HepG2 (cell line): Measurements from ENCODE around the gene ABCA3. TPM values are rescaled to one million over a fixed set of nuclear protein-coding genes. Genes with fewer than 3 reads are reported as not detected.

ENCODE experiments used
- ERF ChIP-seq: IDR thresholded peaks from 2 replicates; pipeline ENCODE4 v1.6.1; 2018; ENCODE audit warnings: missing biosample characterization, missing genetic modification reagents
- MATR3 ChIP-seq: sonication (generic); formaldehyde crosslinking; IDR thresholded peaks from 2 replicates; pipeline ENCODE4 v1.4.0; 2020; ENCODE audit warnings: missing genetic modification reagents
- NR1H2 ChIP-seq: sonication (generic); formaldehyde crosslinking; IDR thresholded peaks from 2 replicates; pipeline ENCODE4 v1.8.1; 2022; ENCODE audit warnings: low read depth, missing genetic modification reagents, borderline replicate concordance
- PRPF4 ChIP-seq: fragments of 200-400 bp; formaldehyde crosslinking; IDR thresholded peaks from 2 replicates; pipeline ENCODE4 v1.6.1; 2016; ENCODE audit warnings: low read length, low read depth; ENCODE audit not compliant: poor library complexity, severe bottlenecking
- RELA ChIP-seq: sonication (generic); formaldehyde crosslinking; IDR thresholded peaks from 2 replicates; pipeline ENCODE4 v1.4.0; 2020; ENCODE audit warnings: missing genetic modification reagents
- SAP130 ChIP-seq: IDR thresholded peaks from 2 replicates; pipeline ENCODE4 v1.6.1; 2016; ENCODE audit warnings: low read depth
- SETDB1 ChIP-seq: sonication (generic); formaldehyde crosslinking; IDR thresholded peaks from 2 replicates; pipeline ENCODE4 v1.5.1; 2020; ENCODE audit warnings: missing genetic modification reagents, mild to moderate bottlenecking, borderline replicate concordance
- SKI ChIP-seq: fragments of 450-650 bp; IDR thresholded peaks from one replicate; pipeline ENCODE4 v1.6.1; 2018; ENCODE audit warnings: mild to moderate bottlenecking; ENCODE audit not compliant: partially characterized antibody
- STAG1 ChIP-seq: sonication (generic); formaldehyde crosslinking; IDR thresholded peaks from 2 replicates; pipeline ENCODE4 v1.4.0; 2020; ENCODE audit warnings: missing genetic modification reagents
- TAF1 ChIP-seq: sonication (generic); formaldehyde crosslinking; IDR thresholded peaks from 2 replicates; pipeline ENCODE4 v1.4.0; 2020; ENCODE audit warnings: missing genetic modification reagents
- ZBTB42 ChIP-seq: sonication (generic); formaldehyde crosslinking; IDR thresholded peaks from 2 replicates; pipeline ENCODE4 v1.5.0; 2020; ENCODE audit warnings: mild to moderate bottlenecking, missing genetic modification reagents
- ZC3H13 ChIP-seq: sonication (generic); formaldehyde crosslinking; IDR thresholded peaks from 2 replicates; pipeline ENCODE4 v1.8.1; 2023; ENCODE audit warnings: mild to moderate bottlenecking, missing genetic modification reagents, moderate library complexity
- ZFAT ChIP-seq: sonication (generic); formaldehyde crosslinking; conservative IDR thresholded peaks from 2 replicates; pipeline ENCODE4 v1.8.1; 2023; ENCODE audit warnings: missing genetic modification reagents, inconsistent platforms
- ZMYM3 ChIP-seq: sonication (generic); formaldehyde crosslinking; IDR thresholded peaks from 2 replicates; pipeline ENCODE4 v1.5.1; 2020; ENCODE audit warnings: mild to moderate bottlenecking, missing genetic modification reagents
- ZNF496 ChIP-seq: sonication (generic); formaldehyde crosslinking; IDR thresholded peaks from 2 replicates; pipeline ENCODE4 v1.8.1; 2023; ENCODE audit warnings: mild to moderate bottlenecking, moderate library complexity, missing genetic modification reagents; ENCODE audit not compliant: insufficient replicate concordance
- ZNF530 ChIP-seq: sonication (generic); formaldehyde crosslinking; IDR thresholded peaks from 2 replicates; pipeline ENCODE4 v1.5.0; 2020; ENCODE audit warnings: low read depth, mild to moderate bottlenecking, missing genetic modification reagents
- ZNF567 ChIP-seq: sonication (generic); formaldehyde crosslinking; IDR thresholded peaks from 2 replicates; pipeline ENCODE4 v1.8.1; 2023; ENCODE audit warnings: mild to moderate bottlenecking, missing genetic modification reagents, borderline replicate concordance
- ZNF572 ChIP-seq: sonication (generic); formaldehyde crosslinking; IDR thresholded peaks from 2 replicates; pipeline ENCODE4 v1.5.1; 2020; ENCODE audit warnings: mild to moderate bottlenecking, missing genetic modification reagents
- ZNF577 ChIP-seq: sonication (generic); formaldehyde crosslinking; IDR thresholded peaks from 2 replicates; pipeline ENCODE4 v1.4.0; 2020; ENCODE audit warnings: mild to moderate bottlenecking, low read depth, missing genetic modification reagents, borderline replicate concordance
- ZNF672 ChIP-seq: sonication (generic); formaldehyde crosslinking; IDR thresholded peaks from 2 replicates; pipeline ENCODE4 v1.8.1; 2022; ENCODE audit warnings: missing genetic modification reagents
- ZNF777 ChIP-seq: sonication (generic); formaldehyde crosslinking; IDR thresholded peaks from 2 replicates; pipeline ENCODE4 v1.4.0; 2020; ENCODE audit warnings: missing genetic modification reagents
- polyA plus RNA-seq, 8 experiments: library from polyadenylated mRNA; depleted of rRNA in 3 of 8; stranded (reverse) in 7 of 8; unstranded in 1 of 8; fragments of >200 nt; fragmentation: Illumina TruSeq in 4 of 8; extraction: Trizol in 4 of 8; gene quantifications; 2 replicates each; pipeline versions ENCODE4 v1.2.1 to v1.2.3, GENCODE V29; 2011 to 2016; ENCODE audit warnings: low read depth in 4 of 8, missing spikeins in 1 of 8, mixed read lengths in 1 of 8; ENCODE audit not compliant: insufficient read depth in 1 of 8
- total RNA-seq, 5 experiments: library from RNA; depleted of rRNA; stranded (reverse); fragments of >200 nt; fragmentation: Illumina TruSeq; extraction: Trizol; gene quantifications; 2 replicates each; pipeline ENCODE4 v1.2.3, GENCODE V29; 2016; ENCODE audit warnings: low read depth in 1 of 5
- TF ChIP-seq, protein P1 (sequence below): sonication (generic); formaldehyde crosslinking; conservative IDR thresholded peaks from 2 replicates; pipeline ENCODE4 v1.8.0; 2022; ENCODE audit warnings: low read depth, missing genetic modification reagents
- TF ChIP-seq, protein P2 (sequence below): sonication (generic); formaldehyde crosslinking; IDR thresholded peaks from 2 replicates; pipeline ENCODE4 v1.5.0; 2020; ENCODE audit warnings: missing genetic modification reagents
- TF ChIP-seq, protein P3 (sequence below): sonication (generic); formaldehyde crosslinking; IDR thresholded peaks from 2 replicates; pipeline ENCODE4 v1.5.0; 2020; ENCODE audit warnings: mild to moderate bottlenecking, missing genetic modification reagents
- TF ChIP-seq, protein P4 (sequence below): sonication (generic); formaldehyde crosslinking; IDR thresholded peaks from 2 replicates; pipeline ENCODE4 v1.4.0; 2020; ENCODE audit warnings: mild to moderate bottlenecking, missing genetic modification reagents

Gene ABCA3
- total and polyA plus RNA-seq, 2 of the 13 experiments (the other 11 are each of a cell fraction or from before 2014, with no cell fraction given) = 0.60 to 1.5 TPM

DNA sequence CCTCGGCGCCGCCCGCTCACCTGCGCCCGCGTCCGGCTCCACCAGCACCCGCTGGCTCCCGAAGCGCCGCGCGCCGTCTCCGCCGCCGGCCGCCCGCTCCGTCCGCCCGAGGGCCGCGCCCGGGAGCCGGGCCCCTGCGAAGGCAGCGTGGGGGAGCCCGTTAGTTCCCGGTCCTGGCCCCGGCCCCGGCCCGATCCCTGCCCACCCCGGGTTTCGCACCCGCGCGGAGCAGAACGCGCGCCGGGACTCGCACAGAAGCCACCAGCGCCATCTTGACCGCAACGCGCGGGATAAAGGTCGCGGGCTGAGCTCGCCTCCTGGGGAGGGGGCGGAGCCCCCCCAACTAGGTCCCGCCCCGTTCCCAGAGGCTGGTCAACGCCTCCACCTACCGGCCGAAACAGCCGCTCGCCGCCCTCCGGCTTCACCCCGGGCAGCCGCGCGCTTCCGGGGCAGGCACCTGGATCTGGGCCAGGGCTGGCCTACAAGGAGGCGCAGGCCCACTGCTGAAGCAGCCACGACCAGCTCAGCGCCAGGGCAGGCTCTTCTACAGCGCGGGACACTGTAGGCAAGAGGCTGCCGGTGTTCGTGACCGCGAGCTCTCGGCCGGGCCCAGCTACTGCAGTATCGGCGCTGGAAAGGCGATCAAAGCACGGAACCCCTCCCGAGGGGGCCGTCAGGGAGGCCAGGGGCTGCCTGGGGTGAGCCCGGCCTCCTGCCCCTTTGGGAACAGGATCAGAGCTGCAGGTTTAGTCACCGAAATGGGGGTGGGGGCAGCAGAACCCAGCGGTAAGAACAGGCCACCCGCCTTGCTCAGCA lies 89.0 kb downstream of the ABCA3 start, which contains the start of gene ECI1 (continued):
- TF ChIP-seq, protein P1, sequence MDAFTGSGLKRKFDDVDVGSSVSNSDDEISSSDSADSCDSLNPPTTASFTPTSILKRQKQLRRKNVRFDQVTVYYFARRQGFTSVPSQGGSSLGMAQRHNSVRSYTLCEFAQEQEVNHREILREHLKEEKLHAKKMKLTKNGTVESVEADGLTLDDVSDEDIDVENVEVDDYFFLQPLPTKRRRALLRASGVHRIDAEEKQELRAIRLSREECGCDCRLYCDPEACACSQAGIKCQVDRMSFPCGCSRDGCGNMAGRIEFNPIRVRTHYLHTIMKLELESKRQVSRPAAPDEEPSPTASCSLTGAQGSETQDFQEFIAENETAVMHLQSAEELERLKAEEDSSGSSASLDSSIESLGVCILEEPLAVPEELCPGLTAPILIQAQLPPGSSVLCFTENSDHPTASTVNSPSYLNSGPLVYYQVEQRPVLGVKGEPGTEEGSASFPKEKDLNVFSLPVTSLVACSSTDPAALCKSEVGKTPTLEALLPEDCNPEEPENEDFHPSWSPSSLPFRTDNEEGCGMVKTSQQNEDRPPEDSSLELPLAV (CRISPR knock-in tag) = 0 out of 2 replicates have a peak, but pooled peaks have one; percentile 26
- TF ChIP-seq, protein P2, sequence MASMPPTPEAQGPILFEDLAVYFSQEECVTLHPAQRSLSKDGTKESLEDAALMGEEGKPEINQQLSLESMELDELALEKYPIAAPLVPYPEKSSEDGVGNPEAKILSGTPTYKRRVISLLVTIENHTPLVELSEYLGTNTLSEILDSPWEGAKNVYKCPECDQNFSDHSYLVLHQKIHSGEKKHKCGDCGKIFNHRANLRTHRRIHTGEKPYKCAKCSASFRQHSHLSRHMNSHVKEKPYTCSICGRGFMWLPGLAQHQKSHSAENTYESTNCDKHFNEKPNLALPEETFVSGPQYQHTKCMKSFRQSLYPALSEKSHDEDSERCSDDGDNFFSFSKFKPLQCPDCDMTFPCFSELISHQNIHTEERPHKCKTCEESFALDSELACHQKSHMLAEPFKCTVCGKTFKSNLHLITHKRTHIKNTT (CRISPR knock-in tag) = no peak
- peak; percentile 49; the same call in 1 of the 2 replicates for TF ChIP-seq ZMYM3
- peak; percentile 91 for TF ChIP-seq ZNF567 (CRISPR knock-in tag)
- no peak for TF ChIP-seq ZBTB42 (CRISPR knock-in tag)
- peak; percentile 87 for TF ChIP-seq TAF1 (CRISPR knock-in tag)
- no peak; the same call in 1 of the 2 replicates for TF ChIP-seq ZNF777 (CRISPR knock-in tag)
- TF ChIP-seq ERF (CRISPR knock-in tag) = peak; percentile 68
- no peak for TF ChIP-seq PRPF4
- TF ChIP-seq, protein P3, sequence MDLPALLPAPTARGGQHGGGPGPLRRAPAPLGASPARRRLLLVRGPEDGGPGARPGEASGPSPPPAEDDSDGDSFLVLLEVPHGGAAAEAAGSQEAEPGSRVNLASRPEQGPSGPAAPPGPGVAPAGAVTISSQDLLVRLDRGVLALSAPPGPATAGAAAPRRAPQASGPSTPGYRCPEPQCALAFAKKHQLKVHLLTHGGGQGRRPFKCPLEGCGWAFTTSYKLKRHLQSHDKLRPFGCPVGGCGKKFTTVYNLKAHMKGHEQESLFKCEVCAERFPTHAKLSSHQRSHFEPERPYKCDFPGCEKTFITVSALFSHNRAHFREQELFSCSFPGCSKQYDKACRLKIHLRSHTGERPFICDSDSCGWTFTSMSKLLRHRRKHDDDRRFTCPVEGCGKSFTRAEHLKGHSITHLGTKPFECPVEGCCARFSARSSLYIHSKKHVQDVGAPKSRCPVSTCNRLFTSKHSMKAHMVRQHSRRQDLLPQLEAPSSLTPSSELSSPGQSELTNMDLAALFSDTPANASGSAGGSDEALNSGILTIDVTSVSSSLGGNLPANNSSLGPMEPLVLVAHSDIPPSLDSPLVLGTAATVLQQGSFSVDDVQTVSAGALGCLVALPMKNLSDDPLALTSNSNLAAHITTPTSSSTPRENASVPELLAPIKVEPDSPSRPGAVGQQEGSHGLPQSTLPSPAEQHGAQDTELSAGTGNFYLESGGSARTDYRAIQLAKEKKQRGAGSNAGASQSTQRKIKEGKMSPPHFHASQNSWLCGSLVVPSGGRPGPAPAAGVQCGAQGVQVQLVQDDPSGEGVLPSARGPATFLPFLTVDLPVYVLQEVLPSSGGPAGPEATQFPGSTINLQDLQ = 0 out of 2 replicates have a peak, but pooled peaks have one; percentile 12
- TF ChIP-seq ZNF530 (CRISPR knock-in tag) = no peak
- peak; percentile 34; the same call in 1 of the 2 replicates for TF ChIP-seq RELA
- no peak for TF ChIP-seq ZFAT
- TF ChIP-seq STAG1 (CRISPR knock-in tag) = peak; percentile 79
- no peak for TF ChIP-seq MATR3 (CRISPR knock-in tag)
- no peak for TF ChIP-seq ZNF672
- TF ChIP-seq SAP130 (CRISPR knock-in tag) = peak; percentile 93
- TF ChIP-seq ZC3H13 (CRISPR knock-in tag) = peak; percentile 62; the same call in 1 of the 2 replicates
- no peak for TF ChIP-seq ZNF577
- TF ChIP-seq, protein P4, sequence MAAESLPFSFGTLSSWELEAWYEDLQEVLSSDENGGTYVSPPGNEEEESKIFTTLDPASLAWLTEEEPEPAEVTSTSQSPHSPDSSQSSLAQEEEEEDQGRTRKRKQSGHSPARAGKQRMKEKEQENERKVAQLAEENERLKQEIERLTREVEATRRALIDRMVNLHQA (CRISPR knock-in tag) = no peak
- TF ChIP-seq ZNF572 (CRISPR knock-in tag) = peak; percentile 99
- no peak for TF ChIP-seq SETDB1 (CRISPR knock-in tag)
- TF ChIP-seq SKI = peak; percentile 68
- no peak for TF ChIP-seq NR1H2 (CRISPR knock-in tag)
- TF ChIP-seq ZNF496 (CRISPR knock-in tag) = no peak
